Colonic mucosa (tissue), 4 donors: Measurements from ENCODE around the gene C2orf78. TPM values are rescaled to one million over a fixed set of nuclear protein-coding genes. Genes with fewer than 3 reads are reported as not detected.

Experiments
- DNase-seq: peaks from one replicate; pipeline ENCODE4 v3.0.0-alpha.2; 2020
- H3K27ac ChIP-seq: fragments of 200-600 bp; one replicate; pipeline ENCODE4 v1.8.0; 2021
- H3K27me3 ChIP-seq: fragments of 200-600 bp; one replicate; pipeline ENCODE4 v1.8.0; 2021
- H3K36me3 ChIP-seq: fragments of 200-600 bp; one replicate; pipeline ENCODE4 v1.8.0; 2021
- H3K4me1 ChIP-seq: fragments of 200-600 bp; one replicate; pipeline ENCODE4 v1.8.0; 2021; ENCODE audit warnings: mild to moderate bottlenecking
- H3K4me3 ChIP-seq: fragments of 200-600 bp; one replicate; pipeline ENCODE4 v1.8.0; 2021
- H3K9ac ChIP-seq, 2 donors: one replicate each; pipeline ENCODE4 v1.7.0; 2013; ENCODE audit warnings: control low read depth in 2 of 2, low read depth in 2 of 2, low read length in 2 of 2
- H3K9me3 ChIP-seq: fragments of 200-600 bp; one replicate; pipeline ENCODE4 v1.8.0; 2021
- CTCF ChIP-seq: fragments of 200-600 bp; IDR thresholded peaks from one replicate; pipeline ENCODE4 v1.8.0; 2022; ENCODE audit warnings: antibody characterized with exemption, mild to moderate bottlenecking
- intact Hi-C: fragments of 100-400 bp; cut with DNase I; formaldehyde crosslinking; loops from one replicate; pipeline ENCODE4 v1.14.1; 2022
- total RNA-seq, 2 donors: library from RNA; stranded (reverse); fragmentation: NEBNext Ultra II Directional in 1 of 2; extraction: Animal tissue kit (Norgen Biotek cat#: 25700) in 1 of 2; gene quantifications; one replicate each; pipeline ENCODE4 v1.2.1, GENCODE V29; 2021
- donor health status: healthy.
- donor health status: DM: no; HTN: no; CAD: no.
- donor health status: DM: no; HTN: no; CAD: no.

C2orf78 gene
- total RNA-seq, 2 donors from 2014 or later = not detected

GRCh38 chr2:73851274-73851673 lies 67.3 kb downstream of the C2orf78 start:
- peaks cover 15% of the 10 kb centered on the region for H3K36me3 ChIP-seq
- no peaks in the 10 kb centered on the region for H3K4me1 ChIP-seq
- no peaks in the 10 kb centered on the region for H3K9me3 ChIP-seq
- TF ChIP-seq CTCF = no peak
- no peaks in the 10 kb centered on the region for H3K27me3 ChIP-seq
- no peak overlapping the region for H3K27ac ChIP-seq
- peak; percentile 45 for DNase-seq
- H3K9ac ChIP-seq = no peak overlapping the region
- intact Hi-C loops = no loop called here
- no peak overlapping the region for H3K4me3 ChIP-seq

- intact Hi-C loops = no loop called here
- no peaks in the 10 kb centered on the region for H3K9me3 ChIP-seq
- H3K27ac ChIP-seq = no peak overlapping the region
- peaks cover 15% of the 10 kb centered on the region for H3K36me3 ChIP-seq
- no peak for TF ChIP-seq CTCF
- no peaks in the 10 kb centered on the region for H3K4me1 ChIP-seq
- no peak overlapping the region for H3K9ac ChIP-seq
- no peaks in the 10 kb centered on the region for H3K27me3 ChIP-seq
- H3K4me3 ChIP-seq = no peak overlapping the region
- no peak for DNase-seq
These were observed 68.0 kb downstream of the C2orf78 start for GRCh38 chr2:73852020-73852419.

DNA sequence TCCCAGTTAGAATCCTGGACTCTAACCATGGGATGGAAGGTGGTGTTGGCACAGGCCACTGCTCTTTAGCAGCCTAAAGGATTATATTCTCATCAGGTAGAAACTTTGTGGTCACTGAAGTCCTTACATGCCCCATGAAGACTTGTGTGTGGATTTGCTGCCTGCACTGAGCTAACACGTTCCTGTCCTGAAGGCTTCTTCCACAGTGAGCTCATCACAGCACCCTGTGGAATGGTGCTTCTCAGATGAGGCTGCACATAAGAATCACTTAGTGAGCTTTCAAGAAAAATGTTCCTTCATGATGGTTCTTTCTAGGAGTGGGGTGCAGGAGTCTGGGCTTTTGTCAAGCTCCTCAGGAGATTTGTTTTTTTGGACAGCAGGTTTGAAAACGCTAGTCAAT lies 71.5 kb downstream of the C2orf78 start:
- H3K27ac ChIP-seq = no peak overlapping the region
- H3K36me3 ChIP-seq = peaks cover 20% of the 10 kb centered on the region
- no peak for TF ChIP-seq CTCF
- no peaks in the 10 kb centered on the region for H3K4me1 ChIP-seq
- intact Hi-C loops = no loop called here
- no peaks in the 10 kb centered on the region for H3K9me3 ChIP-seq
- no peak for DNase-seq
- H3K4me3 ChIP-seq = no peak overlapping the region
- H3K27me3 ChIP-seq = no peaks in the 10 kb centered on the region
- H3K9ac ChIP-seq = no peak overlapping the region

DNA sequence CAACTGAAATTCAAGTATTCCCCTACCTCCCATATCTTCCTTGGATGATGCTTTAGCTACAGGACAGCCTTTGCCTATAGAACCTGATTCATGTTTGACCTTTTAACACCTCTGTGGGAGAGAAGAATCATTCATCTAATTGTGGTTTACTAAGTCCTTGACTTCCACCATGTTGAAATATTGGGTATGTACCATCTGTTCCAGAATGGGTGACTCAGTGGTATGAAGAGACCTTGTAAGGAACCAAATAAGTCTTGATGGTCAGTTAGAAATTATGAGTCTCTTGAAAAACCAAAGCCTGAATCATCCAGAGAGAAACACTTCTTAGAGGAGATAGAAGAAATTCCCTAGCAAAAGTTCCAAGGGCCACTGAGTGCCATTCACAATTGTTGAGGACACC lies 72.2 kb downstream of the C2orf78 start:
- DNase-seq = no peak
- Histone ChIP-seq H3K4me3 (no peak overlapping the region), H3K27ac (no peak overlapping the region), H3K36me3 (peaks cover 20% of the 10 kb centered on the region), H3K9me3 (no peaks in the 10 kb centered on the region), H3K4me1 (no peaks in the 10 kb centered on the region), H3K9ac (no peak overlapping the region), H3K27me3 (no peaks in the 10 kb centered on the region)
- TF ChIP-seq CTCF = no peak
- intact Hi-C loops = no loop called here

- Histone ChIP-seq H3K27me3 (no peaks in the 10 kb centered on the region), H3K9ac (no peak overlapping the region), H3K9me3 (no peaks in the 10 kb centered on the region), H3K4me3 (no peak overlapping the region), H3K4me1 (no peaks in the 10 kb centered on the region), H3K36me3 (peaks cover 10% of the 10 kb centered on the region), H3K27ac (no peak overlapping the region)
- intact Hi-C loops = no loop called here
- DNase-seq = no peak
- no peak for TF ChIP-seq CTCF
These were observed 76.0 kb downstream of the C2orf78 start for GRCh38 chr2:73859721-73860586.
